GM12872 (cell line): ENCODE results near the gene DST.

Experiments used
- TF ChIP-seq, protein P1 (sequence below): IDR thresholded peaks from 3 replicates; pipeline ENCODE4 v1.5.1; 2011; ENCODE audit warnings: low read depth, mild to moderate bottlenecking, low read length, moderate library complexity; ENCODE audit not compliant: insufficient read depth

The DST gene

DNA sequence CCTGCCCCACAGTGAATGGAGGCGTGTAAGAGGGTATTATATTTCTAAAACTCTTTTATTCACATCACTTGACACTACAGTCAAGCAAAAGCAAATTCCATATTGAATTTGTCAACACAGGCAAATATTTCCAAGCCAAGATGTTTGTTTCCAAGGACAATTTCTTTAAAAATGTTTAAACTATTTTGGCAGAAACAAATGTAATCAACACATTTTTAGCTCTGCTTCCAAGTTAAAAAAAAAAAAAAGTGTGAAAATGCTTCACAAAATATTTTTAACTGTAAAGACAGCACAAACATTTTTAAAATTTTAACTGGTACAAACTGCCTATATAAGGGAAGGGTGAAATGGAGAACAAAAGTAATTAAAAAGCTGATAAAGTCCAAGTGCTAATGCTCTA is 44.9 kb upstream of the DST start:
- TF ChIP-seq, protein P1, sequence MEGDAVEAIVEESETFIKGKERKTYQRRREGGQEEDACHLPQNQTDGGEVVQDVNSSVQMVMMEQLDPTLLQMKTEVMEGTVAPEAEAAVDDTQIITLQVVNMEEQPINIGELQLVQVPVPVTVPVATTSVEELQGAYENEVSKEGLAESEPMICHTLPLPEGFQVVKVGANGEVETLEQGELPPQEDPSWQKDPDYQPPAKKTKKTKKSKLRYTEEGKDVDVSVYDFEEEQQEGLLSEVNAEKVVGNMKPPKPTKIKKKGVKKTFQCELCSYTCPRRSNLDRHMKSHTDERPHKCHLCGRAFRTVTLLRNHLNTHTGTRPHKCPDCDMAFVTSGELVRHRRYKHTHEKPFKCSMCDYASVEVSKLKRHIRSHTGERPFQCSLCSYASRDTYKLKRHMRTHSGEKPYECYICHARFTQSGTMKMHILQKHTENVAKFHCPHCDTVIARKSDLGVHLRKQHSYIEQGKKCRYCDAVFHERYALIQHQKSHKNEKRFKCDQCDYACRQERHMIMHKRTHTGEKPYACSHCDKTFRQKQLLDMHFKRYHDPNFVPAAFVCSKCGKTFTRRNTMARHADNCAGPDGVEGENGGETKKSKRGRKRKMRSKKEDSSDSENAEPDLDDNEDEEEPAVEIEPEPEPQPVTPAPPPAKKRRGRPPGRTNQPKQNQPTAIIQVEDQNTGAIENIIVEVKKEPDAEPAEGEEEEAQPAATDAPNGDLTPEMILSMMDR, result no peak

GRCh38 chr6:56686429-56686828 is 43.7 kb upstream of the DST start:
- TF ChIP-seq, protein P1, result no peak

DNA sequence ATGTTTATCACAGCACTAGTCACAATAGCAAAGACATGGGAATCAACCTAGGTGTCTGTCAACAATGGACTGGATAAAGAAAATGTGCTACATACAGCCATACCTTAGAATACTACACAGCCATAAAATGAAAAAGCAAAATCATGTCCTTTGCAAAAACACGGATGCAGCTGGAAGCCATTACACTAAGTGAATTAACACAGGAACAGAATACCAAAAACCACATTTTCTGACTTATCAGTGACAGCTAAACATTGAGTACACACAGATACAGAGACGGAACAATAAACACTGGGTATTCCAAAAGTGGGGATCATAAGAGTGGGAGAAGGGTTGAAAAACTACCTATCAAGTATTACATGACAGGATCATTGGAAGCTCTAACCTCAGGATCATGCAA is 43.3 kb upstream of the DST start:
- TF ChIP-seq, protein P1, result no peak

DNA sequence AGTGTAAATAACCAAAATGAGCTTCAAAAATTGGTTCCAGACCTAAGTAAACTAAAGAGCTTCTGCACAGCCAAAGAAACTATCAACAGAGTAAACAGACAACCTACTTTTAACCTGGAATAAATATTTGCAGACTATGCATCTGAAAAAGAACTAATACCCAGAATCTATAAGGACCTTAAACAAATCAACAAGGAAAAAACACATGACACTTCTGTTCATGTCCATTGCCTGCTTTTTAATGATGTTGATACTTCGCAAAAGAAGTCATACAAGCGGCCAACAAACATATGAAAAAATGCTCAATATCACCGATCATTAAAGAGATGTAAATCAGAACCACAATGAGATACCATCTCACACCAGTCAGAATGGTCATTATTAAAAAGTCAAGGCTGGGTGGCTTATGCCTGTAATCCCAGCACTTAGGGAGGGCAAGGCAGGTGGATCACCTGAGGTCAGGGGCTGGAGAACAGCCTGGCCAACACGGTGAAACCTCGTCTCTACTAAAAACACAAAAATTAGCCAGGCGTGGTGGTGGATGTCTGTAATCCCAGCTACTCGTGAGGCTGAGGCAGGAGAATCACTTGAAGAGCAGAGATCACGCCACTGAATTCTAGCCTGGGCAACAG is 42.5 kb upstream of the DST start:
- TF ChIP-seq, protein P1, result no peak

DNA sequence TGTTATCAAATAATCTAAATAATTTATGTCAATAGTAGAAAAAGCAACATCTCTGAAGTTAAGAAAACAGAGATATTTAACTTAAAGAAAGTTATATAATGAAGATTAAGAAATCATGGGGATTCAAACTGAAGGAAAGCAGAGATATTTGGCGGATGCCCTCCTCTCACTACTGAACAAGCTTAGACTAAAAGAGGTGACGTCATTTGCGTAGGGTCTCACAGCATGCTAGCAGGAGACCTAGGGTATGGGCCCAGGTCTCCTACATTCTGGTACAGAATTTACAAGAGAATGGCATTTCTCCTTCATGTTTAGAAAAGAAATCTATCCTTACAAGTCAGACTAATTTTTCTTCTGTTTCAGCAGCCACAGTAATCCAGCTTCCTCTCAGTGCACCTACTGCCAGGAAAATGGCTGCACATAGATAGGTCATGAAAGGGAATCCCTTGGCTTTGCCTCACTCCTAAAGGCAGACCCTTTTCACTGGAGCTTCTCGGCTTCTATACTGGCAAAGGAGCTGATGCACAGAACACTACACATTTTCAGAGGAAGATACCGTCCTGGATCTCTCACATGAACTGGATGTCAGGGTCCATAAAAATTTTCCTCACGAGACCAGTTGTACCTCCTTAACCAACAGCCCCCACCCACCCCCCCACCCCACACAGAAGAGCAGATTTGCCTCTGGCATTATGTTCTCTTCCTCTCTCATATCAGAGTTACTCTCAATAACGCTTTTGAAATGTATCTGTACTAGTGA is 41.8 kb upstream of the DST start:
- TF ChIP-seq, protein P1, result no peak

DNA sequence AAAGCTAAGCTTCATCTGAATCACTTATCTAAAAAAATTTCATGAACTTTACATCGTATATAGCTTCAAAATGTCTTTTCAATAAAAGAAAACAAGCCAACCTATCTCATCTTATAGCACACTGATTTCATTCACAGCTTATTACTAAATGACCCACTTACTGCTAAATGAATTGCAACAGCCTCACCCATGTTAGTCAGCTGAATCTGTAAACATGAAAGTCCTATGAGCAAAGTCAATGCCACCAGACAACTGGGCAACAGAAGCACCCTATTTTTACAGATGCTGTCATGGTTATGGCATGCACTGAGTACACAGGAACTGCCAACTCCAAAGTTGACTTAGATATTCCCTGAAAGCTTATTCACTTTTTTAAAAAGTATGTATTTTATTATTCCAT is 41.2 kb upstream of the DST start:
- TF ChIP-seq, protein P1, result no peak

DNA sequence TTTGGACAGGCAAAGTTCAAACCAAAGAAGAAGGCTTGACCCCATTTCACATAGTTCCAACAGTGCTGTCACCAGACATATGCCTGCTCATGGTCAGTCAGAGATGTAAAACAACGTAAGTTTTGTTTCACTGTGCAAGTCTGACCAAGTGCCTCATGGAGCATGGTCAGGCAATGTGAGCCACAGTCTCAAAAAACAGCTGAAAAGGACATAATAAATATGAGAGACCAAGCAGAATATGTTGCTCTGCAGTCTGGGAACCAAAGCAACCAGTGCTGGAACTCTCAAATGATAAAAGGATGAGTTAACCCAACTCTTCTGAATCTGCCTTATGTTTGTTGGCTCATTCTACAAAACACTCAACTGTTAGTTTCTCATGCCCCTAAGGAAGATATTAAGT is 39.9 kb upstream of the DST start:
- TF ChIP-seq, protein P1, result no peak
